ENCODE results near the gene ZBTB32. TPM values are rescaled to one million over a fixed set of nuclear protein-coding genes. Genes with fewer than 3 reads are reported as not detected.

The ZBTB32 gene
- total and polyA plus RNA-seq, 2 of the 8 experiments (the other 6 are each of a cell fraction or from before 2014, with no cell fraction given) = 0.11 to 0.50 TPM

- H2BK12ac ChIP-seq (ENCODE audit: low read depth, low read length) = 0 out of 2 replicates have a peak overlapping the region, but pooled peaks have one; percentile 39
- no peak overlapping the region for H4K91ac ChIP-seq (replicated peaks; ENCODE audit: insufficient read length, low read length)
- no peak overlapping the region for H2AFZ ChIP-seq (ENCODE audit: low read length)
- H3K4me1 ChIP-seq (replicated peaks in 1 of 4; ENCODE audit: control insufficient read depth in 3 of 4, insufficient read depth in 4 of 4, low read length in 3 of 4) = peaks cover 0 to 33% (median 17%) of the 10 kb centered on the region in 4 experiments; a peak in 6 of 7 replicates
- H3K4ac ChIP-seq (replicated peaks; ENCODE audit: insufficient read length, low read depth, low read length) = peak overlapping the region; percentile 71
- H2BK5ac ChIP-seq (ENCODE audit: low read depth, low read length) = peak overlapping the region; percentile 99
- peaks cover 0 to 7% (median 0%) of the 10 kb centered on the region in 4 experiments; a peak in 4 of 8 replicates for H3K36me3 ChIP-seq (ENCODE audit: control insufficient read depth in 2 of 4, insufficient read depth in 4 of 4, low read length in 3 of 4)
- H3K9ac ChIP-seq (replicated peaks in 1 of 4; ENCODE audit: extremely low read depth in 1 of 4, low read depth in 3 of 4, low read length in 3 of 4) = peak overlapping the region in 1 of 4 experiments; percentile 80; a peak in 2 of 7 replicates
- no peak overlapping the region; the same call in 1 of the 2 replicates for H4K8ac ChIP-seq (ENCODE audit: extremely low read depth, insufficient read depth, low read length)
- H3K27me3 ChIP-seq (replicated peaks in 1 of 4; ENCODE audit: control insufficient read depth in 3 of 4, extremely low read depth in 1 of 4, insufficient read depth in 3 of 4, low read length in 3 of 4) = no peaks in the 10 kb centered on the region
- ChIA-PET CTCF (ENCODE audit: partially characterized antibody) (interaction anchor here (0.6 to 6.6 kb wide), 10 partner anchors 9 to 277 kb away, joined by 3 to 105 read pairs (median 5); partner anchors contain the start of gene ZBTB32), POLR2A (ENCODE audit: partially characterized antibody) (interaction anchor here (1.0 to 4.9 kb wide), 10 partner anchors 9 to 205 kb away, joined by 3 to 28 read pairs (median 4); partner anchors contain the start of genes HSPB6 and ZBTB32)
- H3K9me3 ChIP-seq (ENCODE audit: insufficient read depth in 2 of 2, low read depth in 1 of 2, low read length in 1 of 2) = no peaks in the 10 kb centered on the region
- no peak overlapping the region for H3K23ac ChIP-seq (ENCODE audit: insufficient read length)
- 74% methylated on average over 7 of the region's 7 CpGs; no CpG with 5 or more reads in 1 of the 2 experiments for WGBS, 2 experiments (ENCODE audit: extremely low coverage in 1 of 2, insufficient coverage in 1 of 2, insufficient read length in 1 of 2, insufficient replicate concordance in 2 of 2, low coverage in 1 of 2, low lambda C conversion rate in 2 of 2, missing lambda C conversion rate in 1 of 2)
- no peak overlapping the region for H3K56ac ChIP-seq (replicated peaks; ENCODE audit: insufficient read length, low read depth, low read length)
- DNase-seq (ENCODE audit: low read depth in 1 of 2, low spot score in 2 of 2) (no peak), FAIRE-seq (no peak)
- H2BK15ac ChIP-seq (ENCODE audit: low read length) = 0 out of 2 replicates have a peak overlapping the region, but pooled peaks have one; percentile 61
- H3K14ac ChIP-seq (ENCODE audit: insufficient read length) = no peak overlapping the region
- H3K27ac ChIP-seq (ENCODE audit: low read depth, low read length) = no peak overlapping the region
- H3K23me2 ChIP-seq (ENCODE audit: low read depth, low read length) = peaks cover 13% of the 10 kb centered on the region
- peak overlapping the region; percentile 34 to 88 (median 82); a peak in 6 of 8 replicates for H3K4me3 ChIP-seq (ENCODE audit: extremely low read depth in 1 of 4, insufficient read depth in 2 of 4, low read depth in 3 of 4, low read length in 4 of 4)
- H2BK20ac ChIP-seq (ENCODE audit: low read length) = no peak overlapping the region
- H3K4me2 ChIP-seq (ENCODE audit: insufficient read depth in 1 of 2, low read depth in 2 of 2, low read length in 2 of 2) = peak overlapping the region; percentile 84 to 92
- peaks cover 12% of the 10 kb centered on the region in 2 experiments for H4K20me1 ChIP-seq (replicated peaks in 1 of 2; ENCODE audit: control insufficient read depth in 1 of 2, insufficient read depth in 2 of 2, low read length in 2 of 2)
- peak overlapping the region; percentile 99 for H3K18ac ChIP-seq (ENCODE audit: extremely low read depth, low read length)
- H2BK120ac ChIP-seq (replicated peaks; ENCODE audit: low read depth, low read length) = no peak overlapping the region
- no peak overlapping the region for H4K5ac ChIP-seq (ENCODE audit: insufficient read length, low read depth, low read length)
- peak overlapping the region; percentile 31; the same call in 1 of the 2 replicates for H2AK5ac ChIP-seq (ENCODE audit: low read depth, low read length)
- H3K79me1 ChIP-seq (ENCODE audit: low read depth, low read length) = peaks cover 8% of the 10 kb centered on the region; the same call in 1 of the 2 replicates
- H3K79me2 ChIP-seq (ENCODE audit: control insufficient read depth in 1 of 2, insufficient read depth in 2 of 2, low read length in 2 of 2) = peaks cover 0 to 20% of the 10 kb centered on the region in 2 experiments; a peak in 3 of 4 replicates
- no peak for TF ChIP-seq RAD21 (IDR thresholded peaks at IDR 0.05 in 1 of 2, conservative IDR thresholded peaks at IDR 0.05 in 1 of 2; ENCODE audit: low read depth in 2 of 2, low read length in 2 of 2)
- TF ChIP-seq HDAC6 (IDR thresholded peaks at IDR 0.05; ENCODE audit: low read depth, low read length) = no peak
- TF ChIP-seq FOSL1 (IDR thresholded peaks at IDR 0.05; ENCODE audit: insufficient read depth, low read depth, low read length) = no peak
- TF ChIP-seq NRF1 (IDR thresholded peaks at IDR 0.05; ENCODE audit: low read depth, low read length) = no peak
- TF ChIP-seq GABPA (IDR thresholded peaks at IDR 0.05; ENCODE audit: borderline replicate concordance, insufficient read depth, low read length) = no peak
- TF ChIP-seq YY1 (IDR thresholded peaks at IDR 0.05; ENCODE audit: low read depth, low read length) = no peak
- TF ChIP-seq TAF1 (IDR thresholded peaks at IDR 0.05; ENCODE audit: low read depth, low read length) = no peak
- TF ChIP-seq, protein P1, sequence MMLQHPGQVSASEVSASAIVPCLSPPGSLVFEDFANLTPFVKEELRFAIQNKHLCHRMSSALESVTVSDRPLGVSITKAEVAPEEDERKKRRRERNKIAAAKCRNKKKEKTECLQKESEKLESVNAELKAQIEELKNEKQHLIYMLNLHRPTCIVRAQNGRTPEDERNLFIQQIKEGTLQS (IDR thresholded peaks at IDR 0.05; ENCODE audit: insufficient read depth, low read depth, low read length) = no peak
- no peak for TF ChIP-seq CREB1 (IDR thresholded peaks at IDR 0.05)
- TF ChIP-seq NANOG (IDR thresholded peaks at IDR 0.05; ENCODE audit: insufficient read depth, low read depth, low read length, poor library complexity, severe bottlenecking) = no peak
- TF ChIP-seq POLR2A (IDR thresholded peaks at IDR 0.05; ENCODE audit: control extremely low read depth in 1 of 2, low read depth in 2 of 2, low read length in 2 of 2) = no peak
- TF ChIP-seq KDM4A (IDR thresholded peaks at IDR 0.05; ENCODE audit: low read depth, low read length, severe bottlenecking) = no peak
Observed at GRCh38 chr19:35715355-35715809, 11.0 kb downstream of the ZBTB32 start.
